ENCODE measurements around the gene P3H3. TPM values are rescaled to one million over a fixed set of nuclear protein-coding genes. Genes with fewer than 3 reads are reported as not detected.

The P3H3 gene
- total and polyA plus RNA-seq, 9 of the 15 experiments (the other 6 are each of a cell fraction or from before 2014, with no cell fraction given) = 0.03 to 15.0 (median 4.8) TPM

DNA sequence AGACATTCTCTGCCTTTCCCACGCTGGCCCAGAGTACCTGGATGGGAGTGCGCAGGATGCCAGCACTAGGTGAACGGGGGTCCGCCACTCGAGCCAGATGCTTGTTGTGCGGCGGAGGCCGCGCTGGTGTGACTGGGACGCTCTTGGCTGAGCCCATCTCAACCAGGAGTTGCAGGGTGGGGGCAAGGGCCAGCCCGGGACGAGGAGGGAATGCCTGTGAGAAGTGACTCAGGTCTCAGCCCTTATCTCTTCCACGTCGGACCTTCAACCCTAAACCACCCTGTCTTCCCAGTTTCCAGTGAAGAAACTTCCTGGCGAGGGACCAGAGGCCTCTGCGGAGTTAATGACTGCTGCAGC is 22.6 kb downstream of the P3H3 start (continued):
- TF ChIP-seq JUND (IDR thresholded peaks at IDR 0.05; ENCODE audit: borderline replicate concordance, low read depth, low read length) (0 out of 2 replicates have a peak, but pooled peaks have one; percentile 39), JUND (tag; IDR thresholded peaks at IDR 0.05; ENCODE audit: borderline replicate concordance, low read depth, low read length) (no peak), JUN (IDR thresholded peaks at IDR 0.05; ENCODE audit: borderline replicate concordance, low read depth, low read length) (no peak), JUN (CRISPR knock-in tag; IDR thresholded peaks at IDR 0.05; ENCODE audit: borderline replicate concordance) (no peak), ZNF717 (CRISPR knock-in tag; IDR thresholded peaks at IDR 0.05) (0 out of 2 replicates have a peak, but pooled peaks have one; percentile 15), ZNF174 (CRISPR knock-in tag; IDR thresholded peaks at IDR 0.05) (no peak), ZNF764 (CRISPR knock-in tag; IDR thresholded peaks at IDR 0.05; ENCODE audit: low read depth) (no peak), NFE2 (IDR thresholded peaks at IDR 0.05; ENCODE audit: low read depth) (no peak), FOSL1 (tag; conservative IDR thresholded peaks at IDR 0.05) (peak; percentile 73; the same call in 1 of the 2 replicates), FOXP1 (CRISPR knock-in tag; IDR thresholded peaks at IDR 0.05) (peak; percentile 25; the same call in 1 of the 2 replicates), KDM5B (IDR thresholded peaks at IDR 0.05; ENCODE audit: insufficient replicate concordance, low read depth, low read length) (peak; percentile 22), ETS2 (tag; IDR thresholded peaks at IDR 0.05; ENCODE audit: borderline replicate concordance, poor library complexity, severe bottlenecking) (no peak)
- TF ChIP-seq, protein P1, sequence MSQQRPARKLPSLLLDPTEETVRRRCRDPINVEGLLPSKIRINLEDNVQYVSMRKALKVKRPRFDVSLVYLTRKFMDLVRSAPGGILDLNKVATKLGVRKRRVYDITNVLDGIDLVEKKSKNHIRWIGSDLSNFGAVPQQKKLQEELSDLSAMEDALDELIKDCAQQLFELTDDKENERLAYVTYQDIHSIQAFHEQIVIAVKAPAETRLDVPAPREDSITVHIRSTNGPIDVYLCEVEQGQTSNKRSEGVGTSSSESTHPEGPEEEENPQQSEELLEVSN (IDR thresholded peaks at IDR 0.05; ENCODE audit: borderline replicate concordance in 1 of 2, extremely low read depth in 1 of 2, insufficient read depth in 1 of 2, insufficient read length in 1 of 2, low read depth in 1 of 2, low read length in 1 of 2, poor library complexity in 1 of 2, severe bottlenecking in 1 of 2) = peak in 1 of 2 experiments; percentile 7
- TF ChIP-seq, protein P2, sequence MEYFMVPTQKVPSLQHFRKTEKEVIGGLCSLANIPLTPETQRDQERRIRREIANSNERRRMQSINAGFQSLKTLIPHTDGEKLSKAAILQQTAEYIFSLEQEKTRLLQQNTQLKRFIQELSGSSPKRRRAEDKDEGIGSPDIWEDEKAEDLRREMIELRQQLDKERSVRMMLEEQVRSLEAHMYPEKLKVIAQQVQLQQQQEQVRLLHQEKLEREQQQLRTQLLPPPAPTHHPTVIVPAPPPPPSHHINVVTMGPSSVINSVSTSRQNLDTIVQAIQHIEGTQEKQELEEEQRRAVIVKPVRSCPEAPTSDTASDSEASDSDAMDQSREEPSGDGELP (CRISPR knock-in tag; IDR thresholded peaks at IDR 0.05; ENCODE audit: borderline replicate concordance) = no peak

Data from K562 (cell line).